NCI-H2196 (cell line): ENCODE data around the gene WFDC10B.
"Not testable (repeated sequence)": the region's sequence is repeated elsewhere in the genome, so short reads cannot be mapped to it uniquely, and the experiment has no call there.

Source experiments
- DNase-seq: peaks from one replicate; lab custom pipeline; 2025; ENCODE audit not compliant: unreplicated experiment; lab: John Stamatoyannopoulos, UW

Gene WFDC10B

GRCh38 chr20:45704969-45705637, at the start of gene WFDC10B:
Gene WFDC10B (minus strand): TSS chr20:45705019. CDS start chr20:45685992, 19,027 bp downstream.
- DNase-seq, result peak; percentile 4

- DNase-seq, result no peak
Observed at GRCh38 chr20:45752746-45753145, 47.9 kb upstream of the WFDC10B start.

GRCh38 chr20:45751721-45752120, 46.9 kb upstream of the WFDC10B start:
- no peak for DNase-seq

- DNase-seq, result no peak
Observed at GRCh38 chr20:45745015-45745414, 40.2 kb upstream of the WFDC10B start.

- no peak for DNase-seq
Observed at GRCh38 chr20:45742596-45742995, 37.8 kb upstream of the WFDC10B start.

GRCh38 chr20:45735988-45736387, 31.2 kb upstream of the WFDC10B start:
- no peak for DNase-seq

- DNase-seq, result no peak
Observed at GRCh38 chr20:45735552-45735951, 30.7 kb upstream of the WFDC10B start.

GRCh38 chr20:45732199-45732598, 27.4 kb upstream of the WFDC10B start:
- no peak for DNase-seq

- no peak for DNase-seq
Observed at GRCh38 chr20:45727044-45727443, 22.2 kb upstream of the WFDC10B start.

GRCh38 chr20:45725134-45725533, 20.3 kb upstream of the WFDC10B start:
- DNase-seq, result no peak

- DNase-seq, result no peak
Observed at GRCh38 chr20:45722047-45722446, 17.2 kb upstream of the WFDC10B start, which contains the start of gene SPINT4. Gene SPINT4 (plus strand): TSS chr20:45722347. CDS start chr20:45722368, 21 bp downstream.

- DNase-seq, result not testable (repeated sequence)
Observed at GRCh38 chr20:45716141-45716688, 11.4 kb upstream of the WFDC10B start.

- no peak for DNase-seq
Observed at GRCh38 chr20:45701873-45702272, 2.9 kb downstream of the WFDC10B start, which contains the start of gene WFDC13. Gene WFDC13 (plus strand): TSS chr20:45702038. CDS start chr20:45702124, 86 bp downstream.

GRCh38 chr20:45701104-45701503, 3.7 kb downstream of the WFDC10B start:
- no peak for DNase-seq

GRCh38 chr20:45695496-45695895, 9.3 kb downstream of the WFDC10B start:
- DNase-seq, result no peak

- DNase-seq, result not testable (repeated sequence)
Observed at GRCh38 chr20:45693346-45693745, 11.5 kb downstream of the WFDC10B start.

- no peak for DNase-seq
Observed at GRCh38 chr20:45685896-45686295, 18.9 kb downstream of the WFDC10B start.

- DNase-seq, result no peak
Observed at GRCh38 chr20:45679650-45680049, 25.2 kb downstream of the WFDC10B start.

GRCh38 chr20:45672765-45673164, 32.1 kb downstream of the WFDC10B start:
- DNase-seq, result no peak

GRCh38 chr20:45670139-45670538, 34.7 kb downstream of the WFDC10B start, which contains the start of gene WFDC11:
Gene WFDC11 (minus strand): TSS chr20:45670239. CDS start chr20:45650600, 19,639 bp downstream.
- no peak for DNase-seq

- DNase-seq, result not testable (repeated sequence)
Observed at GRCh38 chr20:45657038-45657437, 47.8 kb downstream of the WFDC10B start.

- peak; percentile 5 for DNase-seq
Observed at GRCh38 chr20:45651726-45652125, 53.1 kb downstream of the WFDC10B start.
